Activated T-cell treated with anti-CD3 and anti-CD28 coated beads for 1 hour (primary cell): ENCODE data around the gene CDC42BPA.

Experiments used
- DNase-seq: peaks from one replicate; pipeline ENCODE4 v3.0.0-alpha.2; 2020; ENCODE audit warnings: low read depth

Gene CDC42BPA

DNA sequence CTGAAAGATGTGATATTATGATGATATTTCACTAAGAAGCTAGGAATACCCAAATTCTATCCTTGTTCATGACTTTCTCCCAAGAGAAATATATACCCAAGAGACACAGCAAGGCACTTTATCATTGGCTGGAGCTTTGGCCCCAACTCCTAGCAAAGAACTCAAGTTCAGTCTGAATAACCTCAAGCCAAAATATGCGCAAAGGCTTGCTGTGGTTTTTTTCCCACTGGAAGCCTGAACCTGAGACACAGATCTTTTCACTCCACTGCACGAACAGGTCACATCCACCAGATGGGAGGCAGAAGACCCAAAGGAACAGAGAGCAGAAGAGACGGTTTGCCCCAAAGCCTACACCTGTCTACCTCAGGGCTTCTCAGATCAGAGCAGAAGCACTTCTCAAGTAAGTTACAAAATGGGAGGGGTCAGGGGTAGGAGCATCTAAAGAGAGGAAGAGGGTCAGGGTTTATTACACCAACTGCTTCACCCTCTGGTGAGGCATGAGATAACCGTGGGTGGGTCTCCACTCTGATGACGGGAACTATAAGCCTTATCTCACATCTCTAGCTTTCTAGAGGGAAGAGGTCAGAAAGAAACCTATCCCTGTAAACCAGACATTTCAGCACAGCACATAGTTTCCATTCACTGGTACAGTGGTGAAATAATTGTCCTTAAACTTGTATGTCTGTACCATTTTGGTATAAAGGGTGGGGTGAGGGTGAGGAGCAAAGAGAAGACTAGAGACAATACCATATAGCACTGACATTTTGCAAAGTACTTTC is 17.1 kb upstream of the CDC42BPA start:
- no peak for DNase-seq

DNA sequence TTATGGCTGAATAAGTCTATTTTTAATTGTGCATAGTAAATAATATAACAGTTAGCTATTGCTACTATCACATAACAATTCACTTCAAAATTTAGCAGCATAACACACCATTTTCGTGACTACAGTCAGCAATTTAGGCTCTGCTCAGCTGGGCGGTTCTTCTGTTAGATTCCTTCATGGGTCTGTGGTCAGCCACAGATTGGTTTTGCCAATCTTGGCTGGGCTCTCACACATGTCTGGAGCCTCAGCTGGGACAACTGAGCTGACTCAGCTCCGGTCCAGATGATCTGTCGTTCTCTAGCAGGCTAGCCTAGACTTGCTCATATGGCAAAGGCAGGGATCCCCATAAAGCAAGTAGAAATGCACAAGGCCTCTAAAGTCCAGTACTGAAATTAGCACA is 15.1 kb upstream of the CDC42BPA start:
- no peak for DNase-seq

DNA sequence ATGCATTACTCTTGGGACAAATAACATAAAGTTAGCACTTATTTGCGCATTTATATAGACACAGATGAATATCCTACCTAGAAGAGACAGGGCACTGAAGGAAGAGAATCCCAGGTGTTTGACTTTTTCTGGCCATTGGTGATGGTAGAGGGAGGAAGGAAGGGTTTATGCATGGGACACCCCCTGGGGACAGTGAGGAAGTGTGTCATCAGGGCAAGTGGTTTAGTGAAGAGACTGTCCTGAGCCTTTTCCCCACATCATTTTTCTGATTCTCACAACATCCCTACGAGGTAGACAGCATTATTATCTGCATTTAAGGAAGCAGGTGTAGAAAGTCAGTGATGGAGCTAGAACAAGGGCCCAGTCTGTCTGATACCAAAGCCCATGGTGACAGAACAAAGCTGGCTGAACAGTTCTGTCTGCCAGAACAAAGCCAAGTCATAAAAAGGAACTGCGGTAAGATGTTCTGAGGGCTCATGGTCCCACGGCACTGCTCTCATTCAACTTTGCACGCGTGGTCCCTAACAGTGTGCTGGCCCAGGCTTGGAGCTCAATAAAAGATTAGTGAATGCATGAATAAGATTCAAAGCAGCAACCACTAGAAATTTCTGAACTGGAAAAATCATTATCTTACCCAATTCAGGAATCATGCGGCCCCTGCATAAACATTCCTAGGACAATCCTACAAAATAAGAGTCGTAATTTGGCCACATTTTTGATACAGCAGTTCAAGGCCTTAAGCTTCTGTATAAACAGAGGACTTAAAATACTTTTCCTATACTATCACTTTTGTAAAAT is 12.2 kb upstream of the CDC42BPA start:
- DNase-seq, result no peak

DNA sequence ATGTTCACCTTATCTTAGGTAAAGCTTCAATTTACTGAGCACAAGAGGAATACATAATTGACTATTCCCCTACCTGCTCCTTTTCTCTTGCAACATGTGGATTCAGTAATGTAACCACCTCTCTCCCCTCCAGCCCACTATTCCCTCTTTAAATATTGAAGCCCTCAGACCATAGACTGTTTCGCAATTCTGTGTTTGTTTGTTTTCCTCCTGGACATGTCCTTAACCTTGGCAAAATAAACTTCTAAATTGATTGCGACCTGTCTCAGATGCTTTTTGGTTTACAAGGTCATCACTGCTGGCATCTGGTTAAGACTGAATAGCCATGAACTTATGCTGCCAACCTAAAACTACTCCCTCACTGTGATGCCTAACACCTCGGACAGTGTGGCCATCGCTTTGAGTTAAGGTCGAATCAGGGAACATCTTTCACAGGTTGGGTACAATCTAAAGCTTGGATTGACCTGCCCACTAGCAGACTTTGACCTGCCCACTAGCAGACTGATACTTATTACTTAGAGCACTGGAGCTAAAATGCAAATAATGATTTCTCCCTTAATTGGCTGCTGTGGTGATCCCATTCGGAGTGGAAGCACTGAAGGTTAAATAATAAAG is 10.2 kb upstream of the CDC42BPA start:
- no peak for DNase-seq

DNA sequence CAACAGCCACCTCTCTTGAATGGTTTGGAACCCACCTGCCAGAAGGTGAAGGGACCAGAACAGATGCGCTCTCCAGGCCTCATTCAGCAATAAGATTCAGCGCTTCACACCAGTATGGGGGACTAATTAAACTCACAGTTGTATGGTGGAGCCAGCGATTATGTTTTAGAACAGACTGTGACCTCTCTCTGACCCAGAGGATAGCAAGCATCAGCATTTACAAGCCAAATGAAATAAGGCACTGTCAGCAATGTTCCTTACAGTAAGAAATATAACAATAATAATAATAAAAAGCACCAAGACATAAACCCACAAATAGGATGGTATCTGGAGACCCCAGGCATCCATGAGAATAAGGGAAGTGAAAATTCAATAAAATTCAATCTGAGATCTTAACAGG is 6.9 kb upstream of the CDC42BPA start:
- DNase-seq, result no peak

DNA sequence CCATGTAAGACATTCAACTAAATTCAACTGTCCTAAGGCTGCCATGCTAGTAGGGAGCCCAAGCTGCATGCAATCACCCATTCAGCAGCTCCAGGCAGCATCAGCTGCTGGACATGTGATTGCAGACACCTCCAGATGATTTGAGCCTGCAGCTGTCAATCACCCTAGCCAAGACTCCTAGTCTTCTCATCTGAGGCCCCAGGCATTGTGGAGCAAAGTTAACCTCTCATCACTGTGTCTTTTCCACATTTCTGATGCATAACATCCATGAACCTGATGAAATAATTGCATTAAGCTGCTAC is 5.6 kb upstream of the CDC42BPA start:
- no peak for DNase-seq

DNA sequence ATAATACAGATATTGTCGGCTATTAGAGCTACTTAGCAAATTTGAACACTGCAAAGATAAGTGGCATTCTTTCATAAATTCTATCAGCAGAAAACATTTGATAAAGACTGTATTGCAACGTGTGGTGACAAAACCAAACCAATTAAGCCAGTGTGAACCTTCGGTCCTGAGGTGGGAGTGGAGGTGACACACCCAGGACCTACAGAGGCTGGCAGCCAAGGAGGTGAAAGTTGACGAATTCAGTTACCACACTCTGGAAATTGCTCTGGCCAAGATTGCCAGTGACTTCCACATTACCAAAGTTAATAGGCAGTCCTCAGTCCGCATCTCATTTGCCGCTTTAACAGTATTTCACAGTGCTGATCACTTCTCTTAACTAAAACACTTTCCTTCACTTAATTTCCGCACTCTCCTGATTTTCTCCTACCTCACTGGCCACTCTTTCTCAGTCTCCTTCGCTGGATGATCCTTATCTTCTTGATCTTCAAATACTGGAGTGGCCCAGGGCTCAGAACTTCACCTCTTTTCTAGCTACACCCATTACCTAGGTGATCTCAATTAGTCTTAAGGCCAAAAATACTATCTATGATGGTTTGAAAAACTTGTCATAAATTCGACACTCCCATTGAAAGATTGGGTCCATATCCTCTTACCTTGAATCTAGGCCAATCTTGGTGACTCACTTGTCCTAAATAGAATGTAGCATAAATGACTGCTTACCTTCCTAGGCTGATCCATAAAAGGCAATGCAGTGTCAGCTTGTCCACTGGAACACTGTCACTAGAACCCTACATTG is 5.1 kb upstream of the CDC42BPA start:
- DNase-seq, result no peak

DNA sequence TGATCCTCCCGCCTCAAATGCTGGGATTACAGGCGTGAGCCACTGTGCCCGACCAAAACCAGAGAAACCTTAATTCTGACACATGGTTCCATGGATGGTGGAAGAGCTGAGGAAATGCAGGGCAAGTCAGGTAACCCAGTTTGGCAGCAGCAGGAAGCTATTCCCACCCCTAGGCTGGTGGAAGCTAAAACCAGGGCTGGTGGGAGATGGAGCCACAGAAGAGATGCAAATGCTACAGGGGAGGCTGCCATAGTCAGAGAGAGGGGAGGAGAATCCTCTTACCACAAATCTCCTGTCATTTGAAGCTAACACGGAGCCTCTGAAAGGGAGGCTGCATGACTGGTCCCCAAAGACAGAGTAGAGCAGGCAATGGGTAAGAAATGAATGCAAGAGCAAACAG is 4.1 kb upstream of the CDC42BPA start:
- DNase-seq, result no peak

DNA sequence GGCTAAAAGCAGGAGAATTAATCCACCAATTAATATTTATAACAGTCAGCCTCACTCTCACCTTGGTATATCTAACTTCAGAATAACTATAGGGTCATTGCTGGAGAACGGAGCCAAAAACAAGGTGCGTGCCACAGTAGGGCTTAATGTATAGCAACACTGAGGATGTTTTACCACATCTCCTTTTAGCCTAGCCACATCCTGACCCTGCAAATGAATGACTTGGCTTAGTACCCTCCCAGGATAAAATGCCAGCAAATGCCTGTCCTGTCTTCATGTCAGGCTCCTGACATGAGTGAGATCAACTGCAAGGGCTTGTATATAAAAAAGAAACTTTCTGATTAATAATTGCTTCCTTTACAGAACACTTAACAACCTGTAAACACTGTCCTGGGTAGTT is 2.7 kb upstream of the CDC42BPA start:
- DNase-seq, result no peak

DNA sequence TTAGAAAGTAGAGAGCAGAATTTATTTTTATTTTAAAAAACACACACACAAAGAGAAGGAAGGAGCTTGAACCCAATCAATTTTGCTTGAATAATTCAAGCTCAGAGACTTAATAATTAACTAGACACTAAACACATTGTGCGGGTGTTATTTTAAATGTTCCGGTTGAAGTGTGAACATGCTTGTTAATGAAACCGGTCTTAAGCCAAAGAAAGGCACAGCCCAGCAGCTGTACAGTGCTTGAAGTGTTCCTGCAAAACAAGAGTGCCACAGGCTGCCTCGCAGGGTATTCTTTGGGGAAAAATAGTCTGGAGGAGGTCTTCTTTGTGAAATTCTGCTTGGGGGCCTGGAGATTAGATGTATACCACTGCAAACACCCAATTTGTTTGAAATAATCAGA is 2.2 kb upstream of the CDC42BPA start:
- DNase-seq, result no peak

DNA sequence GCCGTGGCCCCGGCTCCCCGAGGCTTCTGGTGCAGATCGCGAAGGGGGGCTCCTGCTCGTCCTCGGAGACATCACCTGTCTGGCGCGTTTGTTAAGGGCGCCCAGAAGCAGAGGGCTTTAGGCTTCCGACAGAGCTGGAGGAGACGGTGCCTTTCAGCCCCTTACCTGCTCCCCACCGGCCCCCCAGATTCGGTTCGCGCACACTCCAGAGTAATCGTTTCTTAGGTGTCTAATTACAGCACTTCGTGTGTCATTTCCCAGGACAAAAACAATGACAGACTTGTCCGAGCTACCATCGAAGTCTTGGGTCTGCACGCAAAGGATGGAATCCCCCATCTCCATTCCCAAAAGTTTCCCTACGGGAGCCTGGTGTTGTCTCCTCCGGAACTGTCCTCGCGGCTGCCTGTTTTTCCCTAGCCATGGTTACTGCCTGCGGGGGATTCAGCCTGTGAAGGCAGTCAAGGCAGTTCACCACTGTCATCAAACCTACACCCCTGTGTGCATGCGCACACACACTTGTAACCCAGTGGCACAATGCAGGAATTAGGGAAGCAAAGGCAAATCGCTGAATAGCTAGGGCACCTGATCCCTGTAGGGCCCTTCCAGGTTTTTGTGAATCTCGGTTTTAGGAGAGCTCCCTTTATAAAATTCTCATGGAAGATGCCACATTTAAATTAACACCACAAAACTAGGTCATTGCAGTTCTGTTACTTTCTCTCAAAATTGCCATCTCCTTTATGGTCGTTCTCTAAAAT is 738 bp upstream of the CDC42BPA start:
- DNase-seq, result no peak

DNA sequence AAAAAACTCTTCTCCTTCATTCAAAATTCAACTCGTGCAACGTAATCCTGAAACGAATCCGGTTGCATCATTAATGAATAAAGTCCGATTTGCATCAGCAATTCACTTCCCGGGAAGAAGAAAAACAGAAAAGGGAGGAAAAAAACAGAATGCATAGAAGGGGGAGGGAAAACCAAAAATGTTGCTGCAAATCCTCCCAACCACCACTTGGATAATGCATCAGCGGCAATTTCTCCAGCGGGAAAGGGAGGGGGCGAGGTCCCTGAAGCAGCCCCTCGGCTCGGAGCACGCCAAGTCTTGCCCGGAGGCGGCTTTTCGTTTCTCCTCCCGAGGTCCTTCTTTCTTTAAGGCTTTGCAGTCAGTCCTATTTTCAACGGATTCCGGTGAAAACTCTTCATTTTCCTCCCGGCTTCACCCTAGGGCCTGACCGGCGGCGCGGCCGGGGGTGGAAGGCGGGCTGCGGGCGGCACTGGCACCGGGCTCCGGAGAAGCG is 723 bp downstream of the CDC42BPA start:
- DNase-seq, result no peak

DNA sequence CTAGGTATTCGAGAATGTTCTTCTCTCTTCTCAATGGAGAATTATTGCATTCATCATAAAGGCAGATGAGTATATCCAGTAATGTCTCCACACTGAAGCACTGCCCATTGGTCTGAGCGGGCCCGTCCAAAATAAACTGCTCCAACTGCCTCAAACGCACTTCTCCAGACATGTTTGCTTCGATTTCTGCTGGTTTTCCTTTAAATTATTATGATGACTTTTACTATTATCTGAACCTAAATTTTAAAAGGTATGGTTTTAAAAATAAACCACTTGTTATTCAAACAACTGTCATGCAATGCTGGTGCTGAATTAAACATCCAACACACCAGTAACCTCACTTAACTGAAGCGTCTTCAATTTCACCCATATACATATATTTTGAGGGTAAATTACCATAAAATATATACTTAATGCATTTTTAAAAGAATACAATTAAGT is 1.3 kb downstream of the CDC42BPA start:
- no peak for DNase-seq

DNA sequence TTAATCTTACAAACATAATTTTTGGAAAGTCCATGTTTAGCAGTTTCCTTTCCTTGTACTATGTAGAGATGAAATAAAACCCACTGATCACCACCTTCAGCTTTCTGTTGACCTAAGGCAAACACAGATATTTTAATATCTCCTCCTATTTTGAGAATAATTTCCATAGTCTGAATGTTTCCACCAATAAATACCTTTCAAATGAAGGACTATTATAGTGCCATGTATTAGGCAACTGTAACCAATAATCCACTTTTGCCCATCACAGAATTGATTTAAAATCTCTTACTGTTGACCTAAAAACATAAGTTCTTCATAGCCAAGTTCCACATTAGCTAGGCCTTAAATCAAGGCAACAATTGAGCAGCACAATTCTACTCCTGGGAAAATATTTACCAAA is 1.8 kb downstream of the CDC42BPA start:
- DNase-seq, result no peak

DNA sequence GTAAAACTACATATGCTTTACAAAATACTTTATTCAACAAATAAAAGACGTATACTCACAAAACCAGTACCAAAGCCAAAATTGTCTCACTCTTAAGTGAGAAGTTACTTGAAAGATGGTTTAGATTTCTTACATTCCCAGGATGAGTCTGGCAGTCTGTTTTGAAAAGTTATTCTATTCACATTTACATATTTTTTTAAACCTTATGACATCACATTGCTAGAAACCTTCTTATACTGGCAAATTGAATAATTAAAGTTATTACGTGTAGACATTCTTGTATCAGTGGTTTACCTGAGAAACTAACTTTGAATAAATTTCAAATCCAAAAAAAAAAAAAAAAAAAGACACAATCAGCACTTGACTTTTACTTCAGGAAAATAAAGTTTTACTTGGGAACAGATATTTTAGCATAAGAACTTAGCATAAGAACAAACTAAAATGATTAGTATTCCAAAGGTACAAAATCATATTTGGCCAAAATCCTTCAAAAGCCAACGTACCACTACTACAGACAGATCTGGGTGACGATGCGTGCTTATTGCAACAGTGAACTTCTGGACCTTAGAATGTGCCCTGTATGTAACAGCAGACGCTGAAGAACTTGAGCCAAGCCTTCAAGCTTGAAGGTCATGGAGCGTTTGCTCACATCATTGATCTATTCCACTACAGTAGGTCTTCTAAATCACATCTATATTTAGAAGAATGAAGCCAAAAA is 2.5 kb downstream of the CDC42BPA start:
- no peak for DNase-seq

DNA sequence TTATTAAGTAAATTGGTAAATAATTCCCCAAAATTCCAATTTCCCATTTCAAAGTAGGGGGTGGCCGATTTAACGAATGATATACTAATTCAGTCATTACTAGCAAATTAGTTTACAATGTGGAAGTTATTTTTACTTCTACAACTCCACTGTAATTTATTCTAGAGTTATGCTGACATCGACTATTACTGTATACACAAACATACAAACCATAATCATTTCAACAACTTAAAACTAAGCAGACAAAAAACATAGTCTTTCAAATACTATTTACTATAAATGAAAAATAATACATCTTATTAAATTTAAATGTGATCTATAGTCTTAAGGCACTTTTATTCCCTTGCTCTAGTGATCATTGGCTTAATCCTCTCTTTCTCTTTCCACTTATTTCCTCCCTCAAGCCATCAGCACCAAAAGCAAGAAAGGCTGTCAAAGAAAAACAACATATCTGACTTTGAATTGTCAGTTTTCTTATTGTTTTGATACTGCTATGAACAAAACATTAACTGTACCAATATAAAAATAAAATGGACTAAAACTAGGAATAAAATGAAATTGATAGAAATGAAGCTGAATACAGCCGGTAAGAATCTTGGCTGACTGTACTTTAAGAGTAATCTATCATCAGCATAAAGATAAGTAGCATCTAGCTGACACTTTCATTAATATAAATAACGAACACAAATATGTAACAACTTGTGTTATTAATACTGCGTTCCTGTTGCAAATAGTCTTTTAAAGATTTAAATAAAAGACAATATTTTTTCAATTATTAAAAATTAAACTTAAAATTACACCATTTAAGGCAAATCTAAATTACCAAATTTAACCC is 4.1 kb downstream of the CDC42BPA start:
- no peak for DNase-seq

DNA sequence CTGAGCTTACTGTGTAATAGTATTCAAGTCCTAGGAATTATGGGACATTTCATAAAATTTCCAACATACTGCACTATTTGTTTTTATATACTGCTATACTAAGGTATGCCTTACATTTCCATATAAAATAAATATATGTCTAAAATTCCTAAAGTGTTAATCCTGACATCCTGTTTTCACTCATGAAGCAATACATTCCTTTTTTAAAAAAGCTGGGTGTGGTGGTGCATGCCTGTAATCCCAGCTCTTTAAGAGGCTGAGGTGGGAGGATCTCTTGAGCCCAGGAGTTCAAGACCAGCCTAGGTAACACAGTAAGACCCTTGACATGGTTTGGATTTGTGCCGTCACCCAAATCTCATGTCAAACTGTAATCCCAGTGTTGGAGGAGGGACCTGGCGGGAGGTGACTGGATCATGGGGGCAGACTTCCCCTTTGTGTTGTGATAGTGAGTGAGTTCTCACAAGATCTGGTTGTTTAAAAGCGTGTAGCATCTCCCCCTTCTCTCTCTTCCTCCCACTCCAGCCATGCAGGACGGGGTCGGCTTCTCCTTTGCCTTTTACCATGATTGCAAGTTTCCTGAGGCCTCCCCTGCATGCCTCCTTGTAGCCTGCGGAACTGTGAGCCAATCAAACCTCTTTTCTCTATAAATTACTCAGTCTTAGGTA is 5.8 kb downstream of the CDC42BPA start:
- DNase-seq, result no peak

DNA sequence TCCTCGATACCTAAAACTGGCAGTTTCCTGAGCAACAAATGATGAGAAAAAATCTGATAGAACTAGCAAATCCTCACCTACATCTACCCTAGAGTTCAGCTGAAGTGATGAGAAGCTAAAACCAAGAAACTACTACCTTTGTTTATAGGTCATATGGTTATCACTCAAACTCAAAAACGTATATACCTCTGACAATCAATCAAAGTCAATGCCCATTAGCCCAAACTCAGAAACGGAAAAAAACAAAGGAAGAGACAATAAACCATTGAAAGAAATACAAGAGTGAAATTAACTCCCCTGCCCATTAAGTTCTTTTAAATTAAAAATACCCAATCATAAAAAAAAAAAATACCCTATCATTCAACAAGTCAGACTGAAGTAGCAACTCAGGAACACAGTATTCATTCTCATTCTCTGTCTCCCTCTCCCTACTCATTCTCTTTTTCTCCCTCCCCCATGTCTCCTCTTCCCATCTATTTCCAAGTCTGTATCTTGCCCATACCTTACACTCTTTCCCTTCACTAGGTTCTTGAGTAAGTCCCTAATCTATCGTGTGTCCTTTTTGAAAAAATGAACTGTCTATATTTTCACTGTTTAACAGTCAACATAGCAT is 6.8 kb downstream of the CDC42BPA start:
- DNase-seq, result no peak
